Spleen (tissue), 11 donors: ENCODE data around the gene ARAP3. TPM values are rescaled to one million over a fixed set of nuclear protein-coding genes. Genes with fewer than 3 reads are reported as not detected.

Experiments used
- DNase-seq: peaks from one replicate; pipeline ENCODE4 v3.0.0-alpha.2; 2020
- H3K27ac ChIP-seq, 8 donors: fragments of 200-600 bp; sonication (generic) in 7 of 8; 1 replicate in 4 of 8; 2 replicates in 4 of 8; pipeline versions ENCODE4 v1.5.0 to v1.8.0; 2016 to 2021; ENCODE audit warnings: inconsistent platforms in 4 of 8, mild to moderate bottlenecking in 4 of 8, moderate library complexity in 1 of 8
- H3K27me3 ChIP-seq, 7 donors: fragments of 200-600 bp; sonication (generic) in 6 of 7; replicated peaks in 1 of 7; 1 replicate in 4 of 7; 2 replicates in 3 of 7; pipeline versions ENCODE4 v1.5.0 to v1.8.0; 2016 to 2021; ENCODE audit warnings: inconsistent platforms in 3 of 7, mild to moderate bottlenecking in 1 of 7
- H3K36me3 ChIP-seq, 6 donors: fragments of 200-600 bp; sonication (generic) in 5 of 6; 1 replicate in 4 of 6; 2 replicates in 2 of 6; pipeline versions ENCODE4 v1.5.0 to v1.8.0; 2016 to 2021; ENCODE audit warnings: inconsistent platforms in 2 of 6
- H3K4me1 ChIP-seq, 6 donors: fragments of 200-600 bp; sonication (generic) in 5 of 6; 1 replicate in 3 of 6; 2 replicates in 3 of 6; pipeline versions ENCODE4 v1.5.0 to v1.8.0; 2016 to 2021; ENCODE audit warnings: inconsistent platforms in 3 of 6
- H3K4me3 ChIP-seq, 8 donors: fragments of 200-600 bp; sonication (generic) in 7 of 8; 1 replicate in 4 of 8; 2 replicates in 4 of 8; pipeline versions ENCODE4 v1.5.0 to v1.8.0; 2016 to 2021; ENCODE audit warnings: inconsistent platforms in 4 of 8, mild to moderate bottlenecking in 4 of 8, moderate library complexity in 2 of 8
- H3K9me3 ChIP-seq, 8 donors: fragments of 200-600 bp; sonication (generic) in 7 of 8; 1 replicate in 4 of 8; 2 replicates in 4 of 8; pipeline versions ENCODE4 v1.5.0 to v1.8.0; 2016 to 2021; ENCODE audit warnings: inconsistent platforms in 4 of 8
- POLR2A ChIP-seq, 3 donors: fragments of 450-650 bp; IDR thresholded peaks; one replicate each; pipeline ENCODE4 v1.5.1; 2017; ENCODE audit warnings: antibody characterized with exemption in 3 of 3, mild to moderate bottlenecking in 1 of 3
- POLR2AphosphoS5 ChIP-seq, 3 donors: sonication (generic); formaldehyde crosslinking; IDR thresholded peaks; one replicate each; pipeline ENCODE4 v1.5.1; 2017; ENCODE audit warnings: antibody characterized with exemption in 3 of 3
- whole genome bisulfite sequencing, 5 donors: extraction: QIAGEN DNeasy Blood & Tissue Kit in 3 of 5; methylation state at CpG; one replicate each; pipeline versions ENCODE4 v1.1.5 to v1.1.7; 2013 to 2018; 5-methylcytosine and 5-hydroxymethylcytosine counted together
- intact Hi-C: fragments of 100-400 bp; cut with DNase I; formaldehyde crosslinking; loops from one replicate; pipeline ENCODE4 v1.15.0; 2023; ENCODE audit warnings: low total_unique reads
- polyA plus RNA-seq, 3 donors: library from polyadenylated mRNA; stranded (reverse); fragments of 200-250 nt; gene quantifications; one replicate each; pipeline ENCODE4 v1.2.1, GENCODE V29; 2013
- total RNA-seq, 7 donors: library from RNA; depleted of rRNA in 3 of 7; stranded (reverse); fragments of >200 nt in 3 of 7; fragmentation: NEBNext Ultra II Directional in 4 of 7; extraction: Animal tissue kit (Norgen Biotek cat#: 25700) in 4 of 7; gene quantifications; one replicate each; pipeline versions ENCODE4 v1.1.0 to v1.2.1, GENCODE V29; 2016 to 2021
- TF ChIP-seq, protein P1 (sequence below), 11 experiments: fragments of 200-600 bp in 7 of 11; fragments of 450-650 bp in 4 of 11; sonication (generic) in 4 of 11; IDR thresholded peaks in 8 of 11; conservative IDR thresholded peaks in 3 of 11; 1 replicate in 7 of 11; 2 replicates in 4 of 11; pipeline versions ENCODE4 v1.4.0 to v1.8.0; 2016 to 2021; ENCODE audit warnings: antibody characterized with exemption in 11 of 11, inconsistent platforms in 4 of 11, mild to moderate bottlenecking in 1 of 11
- donor health status: healthy with polysubstance abuse.
- donor health status: DM: no; HTN: no; CAD: no; lungs with moderate emphysema.
- donor health status: DM: no; HTN: no; CAD: no.
- donor health status: Bipolar disorder and iron deficiency.
- donor health status: healthy.
- donor health status: DM: no; HTN: no; CAD: no.
- donor health status: DM: yes; HTN: yes; CAD: no.

Gene ARAP3
- total and polyA plus RNA-seq, 10 donors = 4.0 to 31.2 (median 16.0) TPM

DNA sequence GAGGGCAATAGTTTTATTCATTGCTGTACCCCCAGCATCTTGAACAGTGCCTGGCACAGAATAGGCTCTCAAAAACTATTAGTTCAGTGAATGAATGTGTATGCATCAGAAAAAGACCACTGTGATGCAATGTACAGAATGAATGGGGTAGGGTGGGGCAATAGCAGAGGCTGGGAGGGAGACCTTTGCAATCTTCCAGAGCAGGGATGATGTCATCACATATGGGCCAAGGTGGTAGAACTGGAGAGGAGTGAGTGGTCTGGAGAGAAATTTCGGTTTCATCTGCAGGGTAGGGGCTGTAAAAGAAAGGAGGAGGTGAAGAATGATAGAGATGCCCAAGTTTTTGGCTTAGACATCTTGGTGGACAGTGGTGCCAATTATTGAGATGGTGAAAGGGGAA, 23.4 kb upstream of the ARAP3 start:
- intact Hi-C loops = no loop called here
- 52 to 83% (median 72%) methylated on average over 1 of the region's 1 CpG for WGBS, 5 donors

DNA sequence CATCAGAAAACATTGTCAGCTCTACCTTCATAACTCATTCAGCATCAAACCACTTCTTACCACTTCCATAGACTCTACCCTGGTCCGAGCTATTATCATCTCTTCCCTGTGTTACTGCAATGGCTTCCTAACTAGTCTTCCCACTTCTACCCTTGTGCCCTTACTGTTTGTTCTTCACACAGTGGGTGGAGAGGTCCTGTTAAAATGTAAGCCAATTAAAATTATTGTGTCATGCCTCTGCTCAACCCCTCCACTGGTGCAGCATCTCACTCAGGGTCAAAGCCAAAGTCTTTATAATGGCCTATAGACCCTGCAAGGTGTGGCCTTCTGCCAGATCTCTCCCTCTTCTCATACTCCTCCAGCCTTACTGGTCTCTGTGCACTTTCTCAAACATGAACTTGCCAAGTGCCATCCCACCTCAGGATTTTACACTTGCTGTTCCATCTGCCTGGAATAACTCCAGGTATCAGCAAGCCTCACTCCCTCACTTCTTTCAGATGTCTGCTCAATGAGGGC, 22.8 kb upstream of the ARAP3 start:
- peaks cover 0 to 43% (median 15%) of the 10 kb centered on the region in 7 donors for H3K27me3 ChIP-seq
- TF ChIP-seq POLR2A (IDR thresholded peaks at IDR 0.05) = no peak
- TF ChIP-seq, protein P1, sequence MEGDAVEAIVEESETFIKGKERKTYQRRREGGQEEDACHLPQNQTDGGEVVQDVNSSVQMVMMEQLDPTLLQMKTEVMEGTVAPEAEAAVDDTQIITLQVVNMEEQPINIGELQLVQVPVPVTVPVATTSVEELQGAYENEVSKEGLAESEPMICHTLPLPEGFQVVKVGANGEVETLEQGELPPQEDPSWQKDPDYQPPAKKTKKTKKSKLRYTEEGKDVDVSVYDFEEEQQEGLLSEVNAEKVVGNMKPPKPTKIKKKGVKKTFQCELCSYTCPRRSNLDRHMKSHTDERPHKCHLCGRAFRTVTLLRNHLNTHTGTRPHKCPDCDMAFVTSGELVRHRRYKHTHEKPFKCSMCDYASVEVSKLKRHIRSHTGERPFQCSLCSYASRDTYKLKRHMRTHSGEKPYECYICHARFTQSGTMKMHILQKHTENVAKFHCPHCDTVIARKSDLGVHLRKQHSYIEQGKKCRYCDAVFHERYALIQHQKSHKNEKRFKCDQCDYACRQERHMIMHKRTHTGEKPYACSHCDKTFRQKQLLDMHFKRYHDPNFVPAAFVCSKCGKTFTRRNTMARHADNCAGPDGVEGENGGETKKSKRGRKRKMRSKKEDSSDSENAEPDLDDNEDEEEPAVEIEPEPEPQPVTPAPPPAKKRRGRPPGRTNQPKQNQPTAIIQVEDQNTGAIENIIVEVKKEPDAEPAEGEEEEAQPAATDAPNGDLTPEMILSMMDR (IDR thresholded peaks at IDR 0.05 in 8 of 11, conservative IDR thresholded peaks at IDR 0.05 in 3 of 11) = no peak
- TF ChIP-seq POLR2AphosphoS5 (IDR thresholded peaks at IDR 0.05) = no peak
- no peak overlapping the region for H3K27ac ChIP-seq
- H3K9me3 ChIP-seq = no peaks in the 10 kb centered on the region
- H3K4me3 ChIP-seq = no peak overlapping the region
- DNase-seq = no peak
- intact Hi-C loops = loop anchor here (5.0 kb wide), 1 partner anchor 172 kb away; the partner anchor contains the start of gene PCDH1
- H3K36me3 ChIP-seq = no peaks in the 10 kb centered on the region
- H3K4me1 ChIP-seq = peaks cover 8 to 24% (median 20%) of the 10 kb centered on the region in 6 donors
- 86 to 96% (median 88%) methylated on average over 1 of the region's 1 CpG for WGBS, 5 donors

More for the DNA sequence above, 23.4 kb upstream of the ARAP3 start:
- TF ChIP-seq, protein P1 (IDR thresholded peaks at IDR 0.05 in 8 of 11, conservative IDR thresholded peaks at IDR 0.05 in 3 of 11) = no peak
- TF ChIP-seq POLR2AphosphoS5 (IDR thresholded peaks at IDR 0.05) (no peak), POLR2A (IDR thresholded peaks at IDR 0.05) (no peak)
- Histone ChIP-seq H3K27me3 (peaks cover 0 to 37% (median 15%) of the 10 kb centered on the region in 7 donors), H3K9me3 (no peaks in the 10 kb centered on the region), H3K4me3 (no peak overlapping the region), H3K4me1 (peaks cover 8 to 24% (median 20%) of the 10 kb centered on the region in 6 donors), H3K27ac (no peak overlapping the region), H3K36me3 (no peaks in the 10 kb centered on the region)
- DNase-seq = no peak

DNA sequence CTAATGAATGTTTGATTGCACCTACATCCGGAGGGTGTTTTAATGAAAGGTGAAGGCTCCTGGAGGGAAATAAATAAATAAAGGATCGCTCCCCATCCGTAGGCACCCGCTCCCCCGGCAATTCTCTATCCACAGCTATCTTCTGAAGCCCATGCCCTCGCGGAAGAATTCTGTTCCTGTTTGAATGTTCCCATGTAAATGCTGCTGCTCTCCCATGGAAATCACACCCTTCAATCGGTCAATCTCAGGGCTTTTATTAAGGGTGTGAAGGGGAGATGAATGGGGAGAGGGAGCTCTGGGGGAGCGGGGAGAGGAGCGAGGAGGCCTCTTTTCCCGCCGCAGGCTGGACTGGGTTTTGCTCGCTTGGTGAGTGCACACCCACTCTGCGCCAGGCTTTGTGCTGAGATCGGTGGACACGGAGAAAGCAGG, 21.1 kb upstream of the ARAP3 start:
- no peak for TF ChIP-seq POLR2AphosphoS5 (IDR thresholded peaks at IDR 0.05)
- no peak for TF ChIP-seq POLR2A (IDR thresholded peaks at IDR 0.05)
- TF ChIP-seq, protein P1 (IDR thresholded peaks at IDR 0.05 in 8 of 11, conservative IDR thresholded peaks at IDR 0.05 in 3 of 11) = no peak
- no peaks in the 10 kb centered on the region for H3K36me3 ChIP-seq
- peaks cover 8 to 24% (median 20%) of the 10 kb centered on the region in 6 donors for H3K4me1 ChIP-seq
- H3K27me3 ChIP-seq = peaks cover 0 to 60% (median 15%) of the 10 kb centered on the region in 7 donors
- WGBS, 5 donors = 22 to 33% (median 25%) methylated on average over 16 of the region's 16 CpGs
- H3K27ac ChIP-seq = no peak overlapping the region
- intact Hi-C loops = loop anchor here (5.0 kb wide), 1 partner anchor 174 kb away; the partner anchor contains the start of gene PCDH1
- H3K4me3 ChIP-seq = peak overlapping the region in 4 of 8 donors; percentile 52 to 77 (median 52)
- no peaks in the 10 kb centered on the region for H3K9me3 ChIP-seq
- DNase-seq = no peak

DNA sequence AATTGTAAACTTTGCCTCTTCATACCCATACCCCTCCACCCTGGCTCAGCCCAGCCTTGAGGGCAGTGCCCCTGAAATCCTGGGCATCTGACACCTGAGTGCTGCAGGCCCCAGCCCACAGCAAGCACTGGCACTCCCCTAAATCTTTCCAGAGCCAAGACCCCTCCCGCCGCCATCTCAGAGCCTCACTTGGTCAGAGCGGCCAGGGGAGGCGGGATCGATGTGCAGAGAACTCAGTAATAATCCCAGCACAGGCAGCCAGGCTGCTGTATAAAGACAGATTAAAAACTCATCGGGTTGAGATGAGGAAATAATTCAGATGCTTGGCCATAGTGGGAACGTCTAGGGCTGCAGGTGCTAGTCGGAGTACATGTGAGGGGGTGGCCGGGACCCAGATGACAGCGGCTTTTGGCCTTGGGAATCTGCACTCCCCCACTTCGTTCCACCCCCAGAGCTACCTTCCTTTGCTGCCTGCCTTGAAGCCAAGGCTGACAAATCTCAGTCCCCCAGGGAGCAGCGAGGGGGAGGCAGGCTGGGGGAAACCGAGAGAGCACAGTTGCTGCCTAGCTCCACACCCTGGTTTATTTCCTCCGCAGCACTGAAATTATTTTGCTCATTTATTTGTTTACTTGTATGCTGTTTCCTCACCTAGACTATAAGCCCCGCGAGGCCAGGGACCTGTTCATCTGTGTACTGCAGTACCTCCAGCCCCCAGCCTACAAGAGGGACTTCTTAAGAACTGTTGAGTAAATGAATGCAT, 19.5 kb upstream of the ARAP3 start:
- peaks cover 0 to 75% (median 15%) of the 10 kb centered on the region in 7 donors for H3K27me3 ChIP-seq
- no peaks in the 10 kb centered on the region for H3K9me3 ChIP-seq
- no peak for DNase-seq
- intact Hi-C loops = loop anchor here (5.0 kb wide), 1 partner anchor 176 kb away; the partner anchor contains the start of gene PCDH1
- no peak overlapping the region for H3K27ac ChIP-seq
- peaks cover 8 to 24% (median 20%) of the 10 kb centered on the region in 6 donors for H3K4me1 ChIP-seq
- peak overlapping the region in 4 of 8 donors; percentile 45 to 77 (median 54) for H3K4me3 ChIP-seq
- TF ChIP-seq, protein P1 (IDR thresholded peaks at IDR 0.05 in 8 of 11, conservative IDR thresholded peaks at IDR 0.05 in 3 of 11) = no peak
- TF ChIP-seq POLR2A (IDR thresholded peaks at IDR 0.05) (no peak), POLR2AphosphoS5 (IDR thresholded peaks at IDR 0.05) (no peak)
- no peaks in the 10 kb centered on the region for H3K36me3 ChIP-seq
- WGBS, 5 donors = 29 to 38% (median 32%) methylated on average over 13 to 16 of the region's 16 CpGs
